GM19455 (cell line): ENCODE measurements around the gene SLC5A7.

ENCODE experiments used
- ATAC-seq: cut with Tn5 transposase; IDR thresholded peaks from one replicate; pipeline ENCODE4 v1.9.1; 2021; ENCODE audit not compliant: unreplicated experiment

SLC5A7 gene

DNA sequence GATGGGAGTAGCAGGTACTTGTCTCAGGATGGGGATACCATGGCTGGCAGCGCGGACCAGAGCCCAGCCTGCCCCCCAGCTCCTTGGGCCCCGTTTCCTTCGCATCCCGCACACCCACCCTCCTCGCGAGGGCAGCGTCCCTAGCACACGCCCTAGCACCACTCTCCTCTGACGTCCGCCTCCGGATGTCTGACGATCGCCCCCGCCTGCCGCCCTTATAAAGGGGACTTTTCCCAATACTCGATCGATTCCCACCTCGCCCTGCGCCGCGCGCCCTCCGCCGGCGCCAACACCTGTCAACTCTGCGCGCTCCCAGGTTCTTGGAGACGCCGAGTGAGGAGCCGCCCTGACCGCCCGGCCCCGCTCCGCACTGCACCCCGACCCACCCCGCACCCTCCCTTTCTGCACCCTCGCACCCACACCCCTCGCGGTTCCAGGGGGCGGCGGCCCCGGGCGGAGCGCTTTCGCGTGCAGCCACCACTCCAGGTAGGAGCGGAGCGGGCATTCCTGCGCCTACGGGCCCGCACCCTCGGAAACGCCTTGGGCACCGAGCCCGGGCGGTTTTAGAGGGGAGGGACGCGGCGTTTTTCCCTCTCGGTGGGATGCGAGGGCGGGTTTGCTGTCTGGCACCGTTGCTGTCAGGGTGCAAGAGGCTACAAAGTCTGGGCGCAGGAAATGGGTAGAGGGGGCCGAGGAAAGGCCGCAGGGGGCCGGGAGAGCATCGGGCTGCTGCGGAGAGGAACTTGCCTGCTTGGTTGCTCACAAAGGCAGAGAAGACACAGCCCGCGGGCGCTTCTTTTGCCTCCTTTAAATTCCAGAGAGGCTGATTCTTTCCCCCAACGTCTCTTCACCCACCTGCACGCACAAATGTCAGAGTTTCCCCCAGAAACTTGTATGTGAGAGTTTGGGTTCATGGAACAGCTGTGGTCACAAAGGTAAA lies at the start of gene SLC5A7:
TSS of gene SLC5A7 (plus strand) at position 247 of the 940 bp plus-strand sequence. CDS start 1,632 bp downstream, outside the sequence.
- no peak for ATAC-seq

DNA sequence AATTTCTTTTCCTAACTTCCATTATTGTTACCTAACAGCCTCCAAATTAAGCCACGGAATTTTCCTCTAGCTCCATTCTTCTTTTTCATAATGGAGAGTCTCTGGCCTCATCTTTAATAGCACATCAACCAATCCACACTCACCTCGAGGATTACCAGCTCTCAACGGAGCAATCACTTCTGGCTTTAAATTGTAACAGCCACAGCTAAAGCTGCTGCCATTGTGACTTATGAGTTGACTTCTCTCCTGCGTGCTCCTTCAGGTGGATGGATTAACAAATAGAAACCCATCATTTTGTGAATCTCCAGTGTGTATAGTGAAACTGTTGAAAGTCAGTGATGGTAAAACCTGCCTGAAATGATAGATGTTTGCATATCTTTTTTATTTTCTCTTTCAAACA lies 24.9 kb upstream of the SLC5A7 start:
- no peak for ATAC-seq

DNA sequence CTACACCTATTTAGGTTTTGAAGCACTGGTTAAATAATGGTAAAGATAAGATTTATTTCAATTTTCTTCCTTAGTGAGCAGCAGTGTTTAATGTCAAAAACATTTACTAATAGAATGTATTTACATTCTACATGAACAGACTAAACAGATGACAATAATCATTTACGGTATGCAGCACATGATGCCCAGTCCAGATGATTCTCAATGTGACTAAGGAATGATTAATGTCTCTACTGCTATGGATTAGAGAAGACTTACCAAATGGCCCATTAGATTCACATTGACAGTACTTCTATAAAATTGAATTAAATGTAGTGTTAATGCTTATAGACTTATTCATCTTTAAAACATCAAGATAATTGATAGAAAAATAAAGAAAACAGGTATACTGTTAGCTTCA lies 22.1 kb upstream of the SLC5A7 start:
- no peak for ATAC-seq

DNA sequence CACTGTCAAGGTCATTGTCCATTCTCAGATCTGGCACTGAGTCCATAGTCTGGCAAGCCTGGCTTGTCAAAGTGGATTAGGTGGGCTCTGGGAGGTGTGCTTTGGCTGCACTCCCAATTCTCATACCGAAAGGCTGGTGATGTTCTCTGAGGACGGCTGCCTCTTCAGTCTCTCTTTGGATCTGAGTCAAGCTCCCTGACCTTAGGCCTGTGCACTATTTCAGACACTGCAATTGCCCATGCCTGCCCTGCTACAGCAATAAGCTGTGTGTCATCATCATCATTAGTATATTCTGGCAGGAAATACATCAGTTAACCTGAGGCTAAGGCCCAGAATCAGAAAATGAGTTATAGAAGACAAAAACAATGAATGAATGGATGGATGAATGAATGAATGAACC lies 1.6 kb upstream of the SLC5A7 start:
- ATAC-seq: no peak

DNA sequence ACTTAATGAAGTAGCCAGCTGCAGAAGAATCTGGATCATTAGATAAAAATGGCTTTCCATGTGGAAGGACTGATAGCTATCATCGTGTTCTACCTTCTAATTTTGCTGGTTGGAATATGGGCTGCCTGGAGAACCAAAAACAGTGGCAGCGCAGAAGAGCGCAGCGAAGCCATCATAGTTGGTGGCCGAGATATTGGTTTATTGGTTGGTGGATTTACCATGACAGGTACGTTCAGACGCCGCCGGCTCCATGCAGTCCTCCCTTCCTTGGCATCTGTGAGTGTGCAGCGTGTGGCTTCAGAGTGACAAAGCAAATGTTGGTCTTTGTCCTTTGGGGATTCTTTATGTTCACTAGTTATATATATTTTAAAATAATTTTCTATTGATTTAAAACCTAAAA lies 1.8 kb downstream of the SLC5A7 start:
- no peak for ATAC-seq

DNA sequence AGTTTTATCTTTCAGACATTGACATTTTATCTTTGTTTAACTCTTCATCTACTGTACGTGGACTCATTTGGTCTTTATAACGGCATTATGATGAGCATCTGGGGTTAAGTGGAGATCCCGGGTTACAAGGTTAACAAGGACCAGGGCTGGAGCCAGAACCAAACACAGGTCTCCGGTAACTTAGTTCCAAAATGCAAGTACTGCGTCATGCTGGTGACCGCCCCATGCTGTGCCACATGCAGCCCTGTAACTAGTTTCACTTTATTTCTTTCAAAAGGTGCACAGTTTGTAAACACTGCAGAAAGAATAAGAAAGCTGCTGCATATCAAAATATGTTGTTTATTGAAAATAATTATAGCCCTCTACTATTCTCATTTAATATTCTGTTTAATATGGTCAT lies 3.1 kb downstream of the SLC5A7 start:
- no peak for ATAC-seq

DNA sequence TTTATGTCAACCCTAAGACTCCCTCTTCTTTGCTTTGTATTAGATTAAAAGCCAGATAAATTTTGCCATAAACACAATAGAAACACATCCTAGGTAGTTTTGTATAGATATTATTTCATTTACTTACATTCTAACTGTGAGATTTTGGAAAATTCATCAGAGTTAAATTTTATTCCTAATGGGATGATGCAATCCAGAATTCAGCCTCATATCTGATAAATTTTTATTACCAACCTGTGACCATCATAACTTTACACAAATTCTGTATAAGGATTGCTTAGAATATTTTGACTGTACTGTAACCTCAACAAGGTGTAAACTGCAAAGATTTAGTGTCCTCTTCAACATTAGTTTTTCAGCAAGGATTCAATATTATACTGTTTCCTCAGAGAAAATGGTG lies 4.4 kb downstream of the SLC5A7 start:
- ATAC-seq: no peak

DNA sequence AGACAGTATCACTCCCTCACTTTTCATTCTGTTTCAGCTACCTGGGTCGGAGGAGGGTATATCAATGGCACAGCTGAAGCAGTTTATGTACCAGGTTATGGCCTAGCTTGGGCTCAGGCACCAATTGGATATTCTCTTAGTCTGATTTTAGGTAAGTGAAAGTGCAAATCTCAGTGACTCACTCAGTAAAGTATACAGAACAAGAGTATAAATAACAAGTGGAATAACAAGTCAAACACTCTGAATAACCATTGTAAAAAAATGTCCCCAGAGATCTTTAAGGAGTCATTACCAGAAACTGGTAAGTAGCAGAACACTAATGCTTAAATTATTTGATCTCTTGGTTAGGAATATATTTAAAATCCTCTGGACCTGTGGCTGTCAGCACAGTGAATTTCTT lies 5.7 kb downstream of the SLC5A7 start:
- no peak for ATAC-seq

DNA sequence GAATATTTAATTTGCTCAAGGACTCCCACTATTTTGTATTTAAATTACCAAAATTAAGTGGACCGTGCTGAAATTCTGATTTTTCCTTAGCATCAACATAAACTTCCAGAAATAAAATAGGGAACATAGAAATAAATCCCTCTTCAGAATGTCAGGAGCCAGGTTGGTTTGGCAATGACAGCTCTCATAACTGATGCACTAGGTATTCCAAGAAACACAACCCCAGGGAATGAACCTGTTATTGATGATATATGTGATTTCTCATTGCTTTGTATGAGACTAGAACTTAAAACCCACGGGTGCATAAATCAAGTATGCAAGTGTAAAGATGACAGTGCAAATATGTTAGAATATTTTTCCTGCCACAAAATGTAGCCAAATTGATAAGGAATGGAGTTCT lies 12.8 kb downstream of the SLC5A7 start:
- no peak for ATAC-seq

DNA sequence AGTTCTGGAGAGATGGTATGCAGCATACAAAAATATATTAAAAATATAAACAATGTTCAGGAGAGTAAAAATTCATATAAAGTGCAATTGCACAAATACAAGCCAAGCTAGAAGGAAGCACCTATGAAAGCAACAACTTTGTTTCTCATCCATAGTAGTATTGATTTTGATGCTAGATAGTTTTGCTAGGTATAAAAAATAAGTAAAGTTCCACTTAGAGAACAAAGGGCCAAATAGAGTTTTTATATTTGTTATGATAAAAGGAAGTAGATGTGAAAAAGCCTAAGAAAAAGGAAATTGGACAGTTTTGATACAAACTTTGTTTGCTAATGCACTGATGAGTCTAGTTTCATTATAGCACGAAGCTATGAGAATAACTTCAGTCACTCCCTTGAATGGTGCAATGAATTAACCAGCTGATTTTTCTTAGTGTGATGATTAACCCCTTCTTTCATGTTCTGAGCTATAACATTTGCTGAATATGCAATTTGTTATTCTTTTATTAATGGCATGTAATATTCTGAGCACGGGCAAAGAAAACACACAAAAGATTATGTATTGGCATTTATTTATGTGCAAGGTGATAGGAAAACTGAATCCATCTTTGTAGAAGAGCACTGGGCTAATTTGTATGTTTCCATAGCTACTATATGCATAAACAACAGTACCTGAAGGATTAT lies 24.7 kb downstream of the SLC5A7 start:
- no peak for ATAC-seq

DNA sequence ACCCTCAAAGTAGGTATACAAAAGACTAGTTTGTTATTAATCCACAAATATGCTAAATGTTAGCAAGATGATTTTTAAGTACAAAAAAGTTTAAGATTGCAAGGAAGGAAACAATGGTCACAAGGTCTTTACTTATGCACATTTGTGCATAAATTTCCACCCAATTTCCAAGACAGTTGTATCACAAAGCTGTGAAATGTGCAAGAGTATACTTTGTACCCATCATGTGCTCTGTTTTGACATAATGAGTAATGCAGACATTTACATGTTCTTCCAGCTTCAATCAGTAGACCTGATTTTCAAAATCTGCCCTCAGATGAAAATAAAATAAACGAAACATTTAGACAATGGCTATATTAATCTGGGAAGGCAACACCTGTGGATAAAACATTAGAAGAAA lies 27.0 kb downstream of the SLC5A7 start:
- ATAC-seq: no peak

DNA sequence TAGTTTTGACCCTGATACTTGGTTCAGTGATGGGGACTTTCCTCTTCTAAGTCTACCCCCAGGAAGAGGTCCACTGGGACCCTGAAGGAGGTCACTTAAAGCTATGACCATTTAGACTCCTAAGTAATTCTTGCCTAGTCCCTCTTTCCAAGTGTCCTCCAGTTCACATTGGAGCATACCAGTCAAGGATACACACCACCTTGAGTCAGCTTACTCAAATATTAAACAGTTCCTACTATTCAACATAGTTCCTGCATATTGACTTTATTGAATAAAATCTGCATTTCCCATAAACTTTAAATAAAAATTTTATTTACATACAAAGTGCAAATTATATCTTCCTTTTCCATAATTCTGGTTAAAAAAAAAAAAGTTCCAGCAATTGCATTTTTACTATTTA lies 36.3 kb downstream of the SLC5A7 start:
- ATAC-seq: no peak

DNA sequence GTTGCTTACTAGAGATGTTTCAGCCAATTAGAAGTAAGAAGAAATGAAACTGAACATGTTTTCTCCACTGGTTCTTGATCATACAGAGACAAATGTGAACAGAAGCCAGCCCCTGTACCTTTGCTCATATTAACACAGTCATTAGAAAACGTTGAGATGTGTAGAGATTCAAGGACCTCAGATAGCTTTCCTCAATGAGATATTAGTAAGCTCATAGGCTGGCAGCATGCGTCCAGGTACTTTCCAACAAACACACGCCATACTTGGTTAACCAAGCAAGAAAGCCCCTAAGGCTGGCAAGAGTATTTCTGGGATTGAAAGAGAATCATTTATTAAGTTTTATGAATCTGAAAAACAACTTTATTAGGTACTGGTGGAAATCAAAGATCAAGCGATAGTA lies 37.5 kb downstream of the SLC5A7 start:
- no peak for ATAC-seq

DNA sequence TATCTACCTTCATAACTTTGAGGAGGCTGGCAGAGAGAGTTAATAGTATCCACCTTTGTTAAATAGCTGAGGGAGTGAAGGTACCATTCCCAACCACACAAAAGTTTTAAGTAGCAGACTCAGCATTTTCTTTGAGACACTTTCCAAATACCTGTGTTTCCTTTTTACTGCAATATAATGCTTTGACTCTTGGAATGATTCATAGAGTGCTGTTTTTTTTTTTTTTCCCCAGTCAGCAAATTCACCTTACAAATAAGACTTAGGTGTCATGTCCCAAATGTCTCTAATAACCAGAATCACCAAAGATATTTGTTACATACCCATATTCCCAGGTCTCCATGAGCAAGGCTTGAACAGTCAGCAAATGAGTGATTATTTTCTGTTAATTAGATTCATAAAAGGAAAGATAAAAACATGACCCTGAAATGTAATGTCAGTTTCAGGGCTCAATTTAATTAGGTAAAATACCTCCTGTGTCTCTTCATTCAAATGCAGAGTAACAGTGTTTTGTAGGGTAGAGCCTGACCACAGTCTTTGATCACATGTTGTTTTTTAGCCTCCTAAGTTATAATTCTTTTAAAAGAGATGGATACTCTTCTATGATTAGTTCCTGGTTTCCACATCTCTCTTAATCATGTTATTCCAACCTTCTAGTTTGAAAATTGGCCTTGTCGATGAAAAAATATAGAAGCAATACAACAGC lies 39.9 kb downstream of the SLC5A7 start:
- ATAC-seq: no peak

DNA sequence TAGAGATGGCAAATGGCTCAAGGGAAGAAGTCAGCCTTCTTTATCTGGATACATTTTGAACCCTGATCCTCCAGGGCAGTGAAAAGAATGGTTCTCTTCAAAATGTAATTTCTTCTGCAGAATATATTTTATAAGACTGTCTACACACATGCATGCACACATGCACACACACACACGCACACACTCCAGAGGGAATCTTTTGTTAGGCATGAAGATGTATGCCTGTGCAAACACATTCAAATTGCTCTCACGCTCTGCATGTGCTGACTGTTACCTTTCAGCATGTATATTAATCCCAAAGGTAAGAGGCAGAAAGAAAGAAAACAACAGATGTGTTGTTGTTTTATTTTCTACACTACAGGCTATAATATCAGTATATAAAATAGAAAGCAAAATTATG lies 43.2 kb downstream of the SLC5A7 start:
- ATAC-seq: no peak

DNA sequence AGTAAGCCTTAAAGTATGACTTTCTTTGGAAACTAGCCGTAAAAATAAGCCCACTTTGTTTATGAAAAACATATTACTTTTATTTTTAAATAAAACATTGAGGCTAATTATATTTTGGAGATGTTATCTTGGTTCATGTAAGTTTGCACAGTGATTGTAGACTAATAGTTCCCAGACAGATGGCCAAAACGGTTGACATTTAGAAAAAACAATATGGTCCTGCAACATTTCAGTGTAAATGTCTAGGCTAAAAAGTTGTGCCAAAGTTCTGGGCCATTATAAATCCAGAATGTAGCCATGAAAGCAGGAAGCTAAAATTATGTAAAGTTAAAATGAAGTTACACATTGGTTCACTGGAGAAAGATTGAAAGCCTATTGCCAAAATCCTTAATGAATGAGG lies 43.6 kb downstream of the SLC5A7 start:
- ATAC-seq: no peak

DNA sequence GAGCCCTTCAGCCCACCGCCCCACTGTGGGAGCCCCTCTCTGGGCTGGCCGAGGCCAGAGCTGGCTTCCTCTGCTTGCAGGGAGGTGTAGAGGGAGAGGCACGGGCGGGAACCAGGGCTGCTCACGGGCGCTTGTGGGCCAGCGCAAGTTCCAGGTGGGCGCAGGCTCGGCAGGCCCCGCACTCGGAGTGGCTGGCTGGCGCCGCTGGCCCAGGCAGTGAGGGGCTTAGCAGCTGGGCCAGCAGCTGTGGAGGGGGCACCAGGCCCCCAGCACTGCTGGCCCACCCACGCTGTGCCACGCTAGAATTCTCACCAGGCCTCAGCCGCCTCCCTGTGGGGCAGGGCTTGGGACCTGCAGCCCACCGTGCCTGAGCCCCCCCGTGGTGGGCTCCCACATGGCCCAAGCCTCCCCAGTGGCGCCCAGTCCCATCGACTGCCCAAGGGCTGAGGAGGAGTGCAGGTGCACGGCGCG lies 45.2 kb downstream of the SLC5A7 start:
- ATAC-seq: no peak

DNA sequence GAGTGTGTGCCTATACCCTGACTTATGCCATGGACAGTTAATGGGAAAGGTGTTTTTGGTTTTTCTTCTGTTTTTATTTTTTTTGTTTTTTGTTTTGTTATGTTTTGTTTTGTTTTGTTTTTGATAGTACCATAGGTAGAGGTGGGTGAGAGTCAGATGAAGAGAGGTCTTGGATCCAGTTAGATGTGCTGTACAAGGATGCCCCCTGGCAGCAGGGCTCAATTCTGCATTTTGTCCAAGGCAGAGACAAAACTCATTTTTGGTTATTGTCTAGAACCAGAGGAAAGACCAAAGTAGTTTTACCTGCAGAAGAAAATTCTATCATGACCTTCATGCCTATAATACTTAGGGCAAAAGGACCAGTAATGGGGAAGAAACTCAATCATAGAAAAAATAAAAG lies 48.5 kb downstream of the SLC5A7 start:
- no peak for ATAC-seq

DNA sequence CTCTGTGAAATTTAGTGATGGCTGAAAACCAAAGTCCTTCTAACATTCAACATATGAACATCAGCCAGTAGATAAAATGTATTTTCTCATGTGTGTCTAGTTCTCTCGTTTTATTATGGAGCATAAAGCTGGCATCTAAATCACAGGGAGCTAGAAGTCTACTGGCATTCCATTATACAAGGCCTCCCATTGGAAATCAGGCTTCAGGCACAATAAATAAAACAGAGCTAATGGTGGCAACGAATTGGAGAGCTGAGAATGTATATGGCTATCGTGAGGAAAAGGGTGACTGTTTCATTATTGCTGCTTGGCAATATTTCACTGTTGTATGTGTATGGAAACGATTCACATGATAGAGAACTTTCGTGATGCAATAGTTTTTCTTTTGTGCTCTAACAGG lies 62.4 kb downstream of the SLC5A7 start:
- ATAC-seq: no peak

DNA sequence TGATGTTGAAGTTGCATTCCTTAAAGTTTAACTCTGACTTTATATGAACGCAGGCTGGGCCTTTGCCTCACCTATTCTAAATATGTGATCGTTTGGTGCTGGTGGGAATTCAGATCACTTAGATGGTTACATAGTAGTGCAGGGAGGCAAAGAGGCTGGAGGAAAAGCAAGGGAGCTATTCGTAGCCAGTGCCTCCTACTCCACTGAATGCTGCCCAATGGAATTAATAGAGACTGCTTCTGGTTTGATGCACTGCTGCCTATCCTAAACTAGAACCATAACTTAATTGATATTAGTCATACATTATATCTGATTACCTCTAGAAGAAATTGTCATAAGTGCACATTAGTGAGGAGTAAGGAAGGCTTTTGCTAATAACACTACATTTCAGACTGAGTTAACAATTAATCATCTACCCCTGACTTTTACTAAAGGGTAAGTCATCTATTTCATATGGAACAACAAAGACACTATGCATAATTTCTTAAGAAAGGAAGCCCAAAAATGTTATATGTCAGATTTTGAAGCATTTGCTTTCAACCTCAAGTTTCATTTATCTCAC lies 72.3 kb downstream of the SLC5A7 start:
- ATAC-seq: no peak

DNA sequence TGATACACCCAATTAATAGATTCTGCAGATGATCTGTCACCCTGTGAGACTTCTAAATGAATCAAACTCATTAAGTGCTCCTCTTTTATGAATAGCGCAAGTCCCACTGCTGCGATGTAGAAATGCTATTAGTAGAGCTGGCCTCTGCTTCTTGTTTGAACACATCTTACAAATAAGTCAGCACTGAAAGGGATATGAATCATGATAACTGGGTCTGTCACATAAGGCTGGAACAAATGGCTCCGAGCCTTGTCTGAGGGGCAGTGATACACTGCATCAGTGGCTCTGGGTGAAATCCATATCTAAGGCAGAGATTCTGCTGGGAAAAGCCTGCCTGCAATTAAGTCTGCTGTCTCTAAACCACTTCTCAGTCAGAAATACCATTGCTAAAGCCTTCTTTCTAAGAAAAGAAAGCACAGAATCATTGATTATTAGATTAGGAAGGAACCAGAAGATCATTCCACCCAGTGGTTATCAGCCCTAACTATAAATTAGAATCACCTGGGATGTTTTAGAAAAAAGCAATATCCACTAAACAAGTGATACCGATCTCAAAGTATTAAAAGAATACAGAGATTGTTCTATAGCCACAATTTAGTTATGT lies 75.2 kb downstream of the SLC5A7 start:
- no peak for ATAC-seq
